Smooth muscle cell (in vitro differentiated cells): ENCODE data around the gene LMNTD2. TPM values are rescaled to one million over a fixed set of nuclear protein-coding genes. Genes with fewer than 3 reads are reported as not detected.

Source experiments
- DNase-seq: peaks from one replicate; lab custom pipeline; 2025; ENCODE audit not compliant: unreplicated experiment; lab: John Stamatoyannopoulos, UW
- H2AFZ ChIP-seq: fragments of 200-600 bp; sonication (generic); 2 replicates; pipeline ENCODE4 v1.6.0; 2016; ENCODE audit warnings: antibody characterized with exemption, low read depth, mild to moderate bottlenecking
- H3F3A ChIP-seq: fragments of 200-600 bp; sonication (generic); 2 replicates; pipeline ENCODE4 v1.6.0; 2017; ENCODE audit warnings: antibody characterized with exemption, low read depth
- H3K27ac ChIP-seq: fragments of 200-600 bp; sonication (generic); 2 replicates; pipeline ENCODE4 v1.5.1; 2016; ENCODE audit warnings: low read depth, mild to moderate bottlenecking
- H3K27me3 ChIP-seq: fragments of 200-600 bp; sonication (generic); 2 replicates; pipeline ENCODE4 v1.6.1; 2016; ENCODE audit warnings: low read depth, mild to moderate bottlenecking
- H3K36me3 ChIP-seq: fragments of 200-600 bp; sonication (generic); 2 replicates; pipeline ENCODE4 v1.5.1; 2016; ENCODE audit warnings: low read depth
- H3K4me1 ChIP-seq: fragments of 200-600 bp; sonication (generic); 2 replicates; pipeline ENCODE4 v1.5.1; 2016; ENCODE audit warnings: low read depth
- H3K4me2 ChIP-seq: fragments of 200-600 bp; sonication (generic); 2 replicates; pipeline ENCODE4 v1.6.0; 2016; ENCODE audit warnings: mild to moderate bottlenecking
- H3K4me3 ChIP-seq: fragments of 200-600 bp; sonication (generic); 2 replicates; pipeline ENCODE4 v1.5.1; 2016; ENCODE audit warnings: mild to moderate bottlenecking
- H3K79me2 ChIP-seq: fragments of 200-600 bp; sonication (generic); 2 replicates; pipeline ENCODE4 v1.6.0; 2016; ENCODE audit warnings: low read depth, mild to moderate bottlenecking
- H3K9ac ChIP-seq: fragments of 200-600 bp; sonication (generic); 2 replicates; pipeline ENCODE4 v1.6.0; 2016; ENCODE audit warnings: low read depth
- H3K9me3 ChIP-seq: fragments of 200-600 bp; sonication (generic); replicated peaks from 2 replicates; pipeline ENCODE4 v1.5.1; 2016; ENCODE audit warnings: low read depth
- H4K20me1 ChIP-seq: fragments of 200-600 bp; sonication (generic); 2 replicates; pipeline ENCODE4 v1.6.0; 2016; ENCODE audit warnings: low read depth
- WGBS: methylation state at CpG from one replicate; pipeline ENCODE4 v1.1.7; 2016; ENCODE audit warnings: low lambda C conversion rate; 5-methylcytosine and 5-hydroxymethylcytosine counted together
- polyA plus RNA-seq: library from polyadenylated mRNA; unstranded; fragments of >200 nt; fragmentation: Nextera tagmentation; extraction: Ambion mirVana; gene quantifications from 2 replicates; pipeline ENCODE4 v1.2.1, GENCODE V29; 2016
- total RNA-seq: library from RNA; depleted of rRNA; stranded (reverse); fragments of >200 nt; gene quantifications from 2 replicates; pipeline ENCODE4 v1.2.3, GENCODE V29; 2014
- TF ChIP-seq, protein P1 (sequence below): fragments of 200-600 bp; sonication (generic); IDR thresholded peaks from 2 replicates; pipeline ENCODE4 v1.5.1; 2017; ENCODE audit warnings: borderline replicate concordance, mild to moderate bottlenecking, antibody characterized with exemption; ENCODE audit not compliant: insufficient read depth, poor library complexity, severe bottlenecking

LMNTD2 gene
- total and polyA plus RNA-seq, 2 experiments from 2014 or later, result 3.6 TPM; not detected in 1

DNA sequence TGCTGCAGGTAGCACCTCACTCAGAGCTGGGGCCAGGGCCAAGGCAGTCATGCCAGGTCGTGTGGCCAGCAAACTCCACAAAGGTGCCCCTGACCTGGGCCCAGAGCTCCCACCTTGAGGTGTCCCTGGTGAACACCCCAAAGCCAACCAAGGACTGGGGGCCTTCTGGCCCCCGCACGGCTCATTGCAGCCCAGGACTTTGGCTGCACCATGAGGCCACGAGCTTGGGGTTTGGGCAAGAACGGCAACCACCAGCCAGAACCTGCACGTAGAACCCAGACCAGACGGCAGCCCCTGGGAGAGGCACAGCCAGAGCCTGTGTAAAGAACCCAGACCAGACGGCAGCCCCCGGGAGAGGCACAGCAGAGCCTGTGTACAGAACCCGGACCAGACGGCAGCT lies 15.4 kb downstream of the LMNTD2 start:
- H2AFZ ChIP-seq, result no peak overlapping the region
- H3K4me1 ChIP-seq, result no peaks in the 10 kb centered on the region
- DNase-seq, result no peak
- 90% methylated on average over 11 of the region's 11 CpGs for WGBS
- H3K4me2 ChIP-seq, result no peak overlapping the region
- TF ChIP-seq, protein P1, sequence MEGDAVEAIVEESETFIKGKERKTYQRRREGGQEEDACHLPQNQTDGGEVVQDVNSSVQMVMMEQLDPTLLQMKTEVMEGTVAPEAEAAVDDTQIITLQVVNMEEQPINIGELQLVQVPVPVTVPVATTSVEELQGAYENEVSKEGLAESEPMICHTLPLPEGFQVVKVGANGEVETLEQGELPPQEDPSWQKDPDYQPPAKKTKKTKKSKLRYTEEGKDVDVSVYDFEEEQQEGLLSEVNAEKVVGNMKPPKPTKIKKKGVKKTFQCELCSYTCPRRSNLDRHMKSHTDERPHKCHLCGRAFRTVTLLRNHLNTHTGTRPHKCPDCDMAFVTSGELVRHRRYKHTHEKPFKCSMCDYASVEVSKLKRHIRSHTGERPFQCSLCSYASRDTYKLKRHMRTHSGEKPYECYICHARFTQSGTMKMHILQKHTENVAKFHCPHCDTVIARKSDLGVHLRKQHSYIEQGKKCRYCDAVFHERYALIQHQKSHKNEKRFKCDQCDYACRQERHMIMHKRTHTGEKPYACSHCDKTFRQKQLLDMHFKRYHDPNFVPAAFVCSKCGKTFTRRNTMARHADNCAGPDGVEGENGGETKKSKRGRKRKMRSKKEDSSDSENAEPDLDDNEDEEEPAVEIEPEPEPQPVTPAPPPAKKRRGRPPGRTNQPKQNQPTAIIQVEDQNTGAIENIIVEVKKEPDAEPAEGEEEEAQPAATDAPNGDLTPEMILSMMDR, result no peak
- no peaks in the 10 kb centered on the region for H3K36me3 ChIP-seq
- no peaks in the 10 kb centered on the region for H3K27me3 ChIP-seq
- no peak overlapping the region for H3K4me3 ChIP-seq
- H3K9me3 ChIP-seq, result no peaks in the 10 kb centered on the region
- no peak overlapping the region for H3K9ac ChIP-seq
- H3F3A ChIP-seq, result no peaks in the 10 kb centered on the region
- H3K27ac ChIP-seq, result no peak overlapping the region
- H4K20me1 ChIP-seq, result no peaks in the 10 kb centered on the region
- H3K79me2 ChIP-seq, result no peaks in the 10 kb centered on the region

DNA sequence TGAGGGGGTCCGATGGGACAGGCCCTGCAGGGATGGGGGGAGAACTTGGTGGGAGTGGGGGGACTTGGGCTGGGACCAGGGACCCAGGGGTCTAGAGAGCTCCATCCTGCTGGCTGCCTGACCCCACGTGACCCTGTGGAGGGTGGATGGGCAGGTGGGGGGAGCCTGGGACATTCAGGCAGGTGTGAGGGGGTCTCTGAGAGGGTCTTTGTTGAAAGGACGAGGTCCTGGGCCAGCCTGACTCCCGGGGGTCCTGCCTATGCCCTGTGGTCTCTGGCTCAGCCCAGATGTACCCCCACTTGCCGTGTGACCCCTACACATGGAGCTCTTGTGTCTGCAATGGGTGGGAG lies 15.7 kb downstream of the LMNTD2 start:
- Histone ChIP-seq H3K9me3 (no peaks in the 10 kb centered on the region), H3K4me3 (no peak overlapping the region), H3K27me3 (no peaks in the 10 kb centered on the region), H3K9ac (no peak overlapping the region), H3K4me1 (no peaks in the 10 kb centered on the region), H3K36me3 (no peaks in the 10 kb centered on the region), H4K20me1 (no peaks in the 10 kb centered on the region), H3K27ac (no peak overlapping the region), H2AFZ (no peak overlapping the region), H3K4me2 (no peak overlapping the region), H3K79me2 (no peaks in the 10 kb centered on the region), H3F3A (no peaks in the 10 kb centered on the region)
- TF ChIP-seq, protein P1, result no peak
- no peak for DNase-seq
- WGBS, result 100% methylated on average over 1 of the region's 5 CpGs

DNA sequence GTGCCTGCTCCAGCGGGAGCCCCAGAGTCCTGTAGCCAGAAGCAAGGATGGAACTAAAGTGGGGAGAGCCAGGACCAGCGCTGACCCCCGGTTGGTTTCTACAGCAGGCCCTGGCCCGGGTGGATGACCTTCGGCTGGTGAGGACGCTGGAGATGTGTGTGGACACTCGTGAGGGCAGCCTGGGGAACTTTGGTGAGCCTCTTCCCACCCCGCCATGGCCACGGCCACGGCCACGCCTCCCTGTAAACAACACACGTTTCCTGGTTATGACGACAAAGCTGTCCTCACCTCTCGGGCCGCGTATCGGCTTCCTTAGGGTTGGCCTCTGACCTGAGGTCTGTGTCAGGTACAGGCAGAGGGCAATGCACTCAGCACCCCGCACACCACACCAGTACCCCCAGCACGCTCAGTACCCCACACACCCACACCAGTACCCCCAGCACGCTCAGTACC lies 19.1 kb downstream of the LMNTD2 start:
- H2AFZ ChIP-seq, result no peak overlapping the region
- no peaks in the 10 kb centered on the region for H3K79me2 ChIP-seq
- peaks cover 5% of the 10 kb centered on the region for H3K4me1 ChIP-seq
- no peak for DNase-seq
- H3K9ac ChIP-seq, result no peak overlapping the region
- no peaks in the 10 kb centered on the region for H3K9me3 ChIP-seq
- no peaks in the 10 kb centered on the region for H4K20me1 ChIP-seq
- H3K4me3 ChIP-seq, result no peak overlapping the region
- WGBS, result 94% methylated on average over 9 of the region's 20 CpGs
- H3K4me2 ChIP-seq, result no peak overlapping the region
- H3K27me3 ChIP-seq, result no peaks in the 10 kb centered on the region
- no peak overlapping the region for H3K27ac ChIP-seq
- H3F3A ChIP-seq, result no peaks in the 10 kb centered on the region
- no peaks in the 10 kb centered on the region for H3K36me3 ChIP-seq
- TF ChIP-seq, protein P1, result no peak

DNA sequence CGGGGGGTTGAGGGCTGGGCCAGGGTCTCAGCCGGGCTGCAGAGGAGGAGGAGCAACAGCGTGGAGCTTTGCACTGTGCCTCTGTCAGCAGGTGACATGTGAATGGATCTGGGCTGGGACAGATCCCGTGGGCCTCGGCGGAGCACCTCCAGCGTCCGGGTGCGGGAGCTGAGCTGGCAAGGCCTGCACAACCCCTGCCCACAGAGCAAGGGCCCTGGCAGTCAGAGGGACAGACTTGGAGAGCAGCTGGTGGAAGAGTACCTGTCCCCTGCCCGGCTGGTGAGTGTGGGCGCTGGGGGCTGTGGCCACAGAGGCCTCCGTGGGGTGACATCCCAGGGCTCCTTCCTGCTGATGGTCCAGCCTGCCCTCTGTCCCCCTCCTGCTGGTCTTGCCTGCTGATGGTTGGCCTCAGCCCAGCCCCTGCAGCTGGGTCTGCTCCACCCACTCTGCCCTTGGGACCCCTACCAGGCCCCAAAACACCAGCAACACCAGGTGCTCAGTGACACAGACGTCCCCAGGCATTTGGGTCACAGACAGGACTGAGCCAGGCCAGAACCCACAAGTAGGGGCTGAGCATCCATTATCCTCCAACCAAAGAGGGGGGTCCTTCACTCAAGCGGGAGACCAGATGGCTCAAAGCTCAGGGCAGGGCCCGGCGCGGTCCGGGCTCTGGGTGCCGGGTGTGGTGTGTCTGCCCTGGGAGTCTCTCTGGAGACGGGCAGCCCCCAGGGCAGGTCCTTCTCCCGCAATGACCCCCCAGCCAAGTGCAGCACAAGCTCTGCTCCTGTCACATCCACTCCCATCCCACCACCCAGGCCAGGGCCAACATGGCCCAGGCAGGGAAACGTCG lies 19.7 kb downstream of the LMNTD2 start:
- Histone ChIP-seq H3K4me2 (no peak overlapping the region), H3K27ac (no peak overlapping the region), H3K79me2 (no peaks in the 10 kb centered on the region), H3K27me3 (no peaks in the 10 kb centered on the region), H3K9me3 (no peaks in the 10 kb centered on the region), H3K36me3 (no peaks in the 10 kb centered on the region), H3K4me3 (no peak overlapping the region), H3K9ac (no peak overlapping the region), H3K4me1 (peaks cover 5% of the 10 kb centered on the region), H3F3A (no peaks in the 10 kb centered on the region), H4K20me1 (no peaks in the 10 kb centered on the region), H2AFZ (no peak overlapping the region)
- 93% methylated on average over 23 of the region's 23 CpGs for whole genome bisulfite sequencing
- TF ChIP-seq, protein P1, result no peak
- DNase-seq, result no peak
